DOHH2 (cell line): ENCODE results near the gene ARHGAP23.

Source experiments
- H3F3A ChIP-seq: fragments of 200-600 bp; sonication (generic), shearing (Covaris generic); 2 replicates; pipeline ENCODE4 v1.6.0; 2016; ENCODE audit warnings: antibody characterized with exemption, mild to moderate bottlenecking; ENCODE audit not compliant: control insufficient read depth, insufficient read depth
- H3K27ac ChIP-seq: fragments of 200-600 bp; sonication (generic); 2 replicates; pipeline ENCODE4 v1.5.1; 2014; ENCODE audit warnings: low read depth, mild to moderate bottlenecking, low read length, moderate library complexity
- H3K27me3 ChIP-seq: fragments of 200-600 bp; sonication (generic); 2 replicates; pipeline ENCODE4 v1.6.1; 2014; ENCODE audit warnings: mild to moderate bottlenecking, low read length, mixed read lengths; ENCODE audit not compliant: control insufficient read depth
- H3K36me3 ChIP-seq: fragments of 200-600 bp; sonication (generic); 2 replicates; pipeline ENCODE4 v1.6.1; 2014; ENCODE audit warnings: mild to moderate bottlenecking, low read length, moderate library complexity, mixed read lengths; ENCODE audit not compliant: control insufficient read depth
- H3K4me1 ChIP-seq: fragments of 200-600 bp; sonication (generic); 2 replicates; pipeline ENCODE4 v1.6.1; 2014; ENCODE audit warnings: mild to moderate bottlenecking, low read length, mixed read lengths; ENCODE audit not compliant: control insufficient read depth
- H3K4me2 ChIP-seq: fragments of 200-600 bp; sonication (generic); 2 replicates; pipeline ENCODE4 v1.6.0; 2014; ENCODE audit warnings: mild to moderate bottlenecking, low read length, moderate library complexity
- H3K4me3 ChIP-seq: fragments of 200-600 bp; sonication (generic); 2 replicates; pipeline ENCODE4 v1.5.1; 2014; ENCODE audit warnings: mild to moderate bottlenecking, low read length, mixed read lengths
- H3K79me2 ChIP-seq: fragments of 200-600 bp; sonication (generic); 2 replicates; pipeline ENCODE4 v1.6.1; 2014; ENCODE audit warnings: mild to moderate bottlenecking, low read length, mixed read lengths; ENCODE audit not compliant: control insufficient read depth
- H3K9me2 ChIP-seq: fragments of 200-600 bp; sonication (generic); replicated peaks from 2 replicates; pipeline ENCODE4 v1.6.1; 2014; ENCODE audit warnings: mild to moderate bottlenecking, low read length, mixed read lengths; ENCODE audit not compliant: control insufficient read depth
- H3K9me3 ChIP-seq: fragments of 200-600 bp; sonication (generic); 2 replicates; pipeline ENCODE4 v1.6.1; 2014; ENCODE audit warnings: antibody characterized with exemption, low read length, mixed read lengths; ENCODE audit not compliant: control insufficient read depth, insufficient read depth
- H4K20me1 ChIP-seq: fragments of 200-600 bp; sonication (generic); 2 replicates; pipeline ENCODE4 v1.6.0; 2014; ENCODE audit warnings: low read depth, mild to moderate bottlenecking, antibody characterized with exemption, low read length, moderate library complexity; ENCODE audit not compliant: control insufficient read depth, insufficient read depth
- EZH2phosphoT487 ChIP-seq: fragments of 200-600 bp; sonication (generic); IDR thresholded peaks from 2 replicates; pipeline ENCODE4 v1.6.1; 2017; ENCODE audit warnings: borderline replicate concordance, mild to moderate bottlenecking, antibody characterized with exemption, low read length, moderate library complexity, mixed read lengths
- TF ChIP-seq, protein P1 (sequence below): fragments of 200-600 bp; sonication (generic); IDR thresholded peaks from one replicate; pipeline ENCODE4 v1.5.1; 2014; ENCODE audit warnings: antibody characterized with exemption, mild to moderate bottlenecking, low read depth, low read length; ENCODE audit not compliant: poor library complexity, severe bottlenecking

ARHGAP23 gene

DNA sequence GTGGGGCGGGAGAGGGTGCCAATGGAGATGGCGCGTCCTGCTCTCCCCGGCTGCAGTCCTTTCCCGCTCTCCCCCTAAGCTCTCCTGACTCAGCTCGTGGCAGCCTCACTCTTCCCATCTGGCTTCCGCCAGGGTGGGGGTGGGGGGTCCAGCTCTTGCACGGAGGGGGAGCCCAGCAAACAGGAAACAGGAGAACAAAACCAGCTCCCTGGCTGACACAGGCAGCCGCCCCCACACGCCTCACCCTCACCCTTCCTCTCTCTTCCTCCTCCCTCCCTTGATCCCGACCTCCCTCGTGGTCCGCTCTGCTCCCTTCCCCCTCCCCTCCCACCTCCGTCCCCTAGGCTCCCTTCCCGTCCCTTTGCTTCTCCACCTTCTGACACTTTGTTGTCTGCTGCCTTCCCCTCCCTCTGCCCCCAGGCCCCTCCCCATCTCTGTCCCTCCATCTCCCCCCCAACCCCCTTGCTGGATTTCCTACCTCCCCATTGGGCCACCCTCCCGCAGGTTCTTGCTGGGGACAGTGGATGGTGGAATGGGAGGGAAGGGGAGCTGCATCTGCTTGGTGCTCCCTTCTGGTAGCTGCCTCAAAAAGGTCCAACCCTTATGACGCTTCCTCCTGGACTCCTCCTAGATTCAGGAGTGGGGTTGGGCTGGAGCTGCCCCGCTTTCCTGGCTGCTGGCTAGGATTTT, 23.7 kb downstream of the ARHGAP23 start:
- no peak overlapping the region for H3K27ac ChIP-seq
- H3K4me2 ChIP-seq = no peak overlapping the region
- H3F3A ChIP-seq = no peaks in the 10 kb centered on the region
- no peaks in the 10 kb centered on the region for H3K79me2 ChIP-seq
- TF ChIP-seq EZH2phosphoT487 = no peak
- TF ChIP-seq, protein P1, sequence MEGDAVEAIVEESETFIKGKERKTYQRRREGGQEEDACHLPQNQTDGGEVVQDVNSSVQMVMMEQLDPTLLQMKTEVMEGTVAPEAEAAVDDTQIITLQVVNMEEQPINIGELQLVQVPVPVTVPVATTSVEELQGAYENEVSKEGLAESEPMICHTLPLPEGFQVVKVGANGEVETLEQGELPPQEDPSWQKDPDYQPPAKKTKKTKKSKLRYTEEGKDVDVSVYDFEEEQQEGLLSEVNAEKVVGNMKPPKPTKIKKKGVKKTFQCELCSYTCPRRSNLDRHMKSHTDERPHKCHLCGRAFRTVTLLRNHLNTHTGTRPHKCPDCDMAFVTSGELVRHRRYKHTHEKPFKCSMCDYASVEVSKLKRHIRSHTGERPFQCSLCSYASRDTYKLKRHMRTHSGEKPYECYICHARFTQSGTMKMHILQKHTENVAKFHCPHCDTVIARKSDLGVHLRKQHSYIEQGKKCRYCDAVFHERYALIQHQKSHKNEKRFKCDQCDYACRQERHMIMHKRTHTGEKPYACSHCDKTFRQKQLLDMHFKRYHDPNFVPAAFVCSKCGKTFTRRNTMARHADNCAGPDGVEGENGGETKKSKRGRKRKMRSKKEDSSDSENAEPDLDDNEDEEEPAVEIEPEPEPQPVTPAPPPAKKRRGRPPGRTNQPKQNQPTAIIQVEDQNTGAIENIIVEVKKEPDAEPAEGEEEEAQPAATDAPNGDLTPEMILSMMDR = no peak
- H3K27me3 ChIP-seq = peaks cover 15% of the 10 kb centered on the region
- no peaks in the 10 kb centered on the region for H3K36me3 ChIP-seq
- H3K4me1 ChIP-seq = no peaks in the 10 kb centered on the region
- no peaks in the 10 kb centered on the region for H3K9me2 ChIP-seq
- H3K9me3 ChIP-seq = no peaks in the 10 kb centered on the region
- no peaks in the 10 kb centered on the region for H4K20me1 ChIP-seq
- H3K4me3 ChIP-seq = no peak overlapping the region

DNA sequence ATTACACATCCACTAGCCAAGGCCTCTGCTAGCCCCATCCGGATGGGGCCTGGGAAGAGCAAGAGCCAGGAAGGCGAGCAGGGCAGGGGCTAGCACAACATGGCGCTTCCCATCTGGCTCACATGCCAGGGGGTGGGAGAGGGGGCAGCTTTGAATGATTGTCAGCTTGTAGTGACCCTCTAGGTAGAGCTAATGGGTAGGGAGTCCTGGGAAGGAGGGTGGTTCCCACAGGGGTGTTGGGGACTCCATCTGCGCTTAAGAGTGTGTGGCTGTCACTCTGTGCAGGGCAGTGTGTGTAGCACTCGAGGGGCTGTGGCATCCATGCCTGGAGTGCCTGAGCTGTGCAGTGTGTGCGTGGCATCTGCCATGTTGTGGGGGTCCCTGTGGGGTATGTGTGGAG, 24.5 kb downstream of the ARHGAP23 start:
- Histone ChIP-seq H3K4me3 (no peak overlapping the region), H3K27me3 (peaks cover 15% of the 10 kb centered on the region), H3K4me1 (no peaks in the 10 kb centered on the region), H3K27ac (no peak overlapping the region), H3K4me2 (no peak overlapping the region), H3K79me2 (no peaks in the 10 kb centered on the region), H4K20me1 (no peaks in the 10 kb centered on the region), H3F3A (no peaks in the 10 kb centered on the region), H3K36me3 (no peaks in the 10 kb centered on the region), H3K9me2 (no peaks in the 10 kb centered on the region), H3K9me3 (no peaks in the 10 kb centered on the region)
- TF ChIP-seq, protein P1 = no peak
- no peak for TF ChIP-seq EZH2phosphoT487

DNA sequence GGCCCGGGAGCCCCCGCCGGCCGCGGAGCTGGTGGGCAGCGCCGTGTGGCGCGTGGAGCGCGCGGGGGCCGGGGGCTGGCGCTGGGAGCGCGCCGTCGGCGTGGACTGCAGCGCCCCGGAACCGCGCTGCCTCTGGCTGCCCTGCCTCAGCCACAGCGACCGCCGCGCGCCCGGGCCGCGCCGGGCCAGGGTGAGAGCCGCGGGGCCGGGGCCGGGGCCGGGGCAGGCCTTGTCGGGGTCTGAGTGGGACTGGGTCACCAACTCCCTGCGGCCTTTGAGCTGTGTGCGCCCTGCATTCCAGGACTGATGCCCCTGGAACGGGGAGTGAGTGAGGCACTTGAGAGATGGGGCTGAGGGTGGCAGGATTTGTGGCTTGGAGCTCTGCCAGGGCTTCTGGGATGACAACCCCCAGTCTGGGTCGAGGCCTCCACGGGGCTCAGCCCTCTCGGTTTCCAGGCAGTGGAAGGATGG, 25.7 kb downstream of the ARHGAP23 start:
- Histone ChIP-seq H3F3A (no peaks in the 10 kb centered on the region), H3K36me3 (no peaks in the 10 kb centered on the region), H3K79me2 (no peaks in the 10 kb centered on the region), H3K27ac (no peak overlapping the region), H4K20me1 (no peaks in the 10 kb centered on the region), H3K4me3 (no peak overlapping the region), H3K9me3 (no peaks in the 10 kb centered on the region), H3K4me2 (no peak overlapping the region), H3K4me1 (no peaks in the 10 kb centered on the region), H3K27me3 (peaks cover 15% of the 10 kb centered on the region), H3K9me2 (no peaks in the 10 kb centered on the region)
- TF ChIP-seq, protein P1 = no peak
- no peak for TF ChIP-seq EZH2phosphoT487
